GM18873 (cell line): ENCODE measurements around the gene UBE2D4.
"Not testable (repeated sequence)": the region's sequence is repeated elsewhere in the genome, so short reads cannot be mapped to it uniquely, and the experiment has no call there.

Source experiments
- ATAC-seq: cut with Tn5 transposase; IDR thresholded peaks from one replicate; pipeline ENCODE4 v1.9.1; 2021; ENCODE audit warnings: mild to moderate bottlenecking, moderate library complexity, moderate number of reproducible peaks; ENCODE audit not compliant: unreplicated experiment, low FRiP score

UBE2D4 gene

DNA sequence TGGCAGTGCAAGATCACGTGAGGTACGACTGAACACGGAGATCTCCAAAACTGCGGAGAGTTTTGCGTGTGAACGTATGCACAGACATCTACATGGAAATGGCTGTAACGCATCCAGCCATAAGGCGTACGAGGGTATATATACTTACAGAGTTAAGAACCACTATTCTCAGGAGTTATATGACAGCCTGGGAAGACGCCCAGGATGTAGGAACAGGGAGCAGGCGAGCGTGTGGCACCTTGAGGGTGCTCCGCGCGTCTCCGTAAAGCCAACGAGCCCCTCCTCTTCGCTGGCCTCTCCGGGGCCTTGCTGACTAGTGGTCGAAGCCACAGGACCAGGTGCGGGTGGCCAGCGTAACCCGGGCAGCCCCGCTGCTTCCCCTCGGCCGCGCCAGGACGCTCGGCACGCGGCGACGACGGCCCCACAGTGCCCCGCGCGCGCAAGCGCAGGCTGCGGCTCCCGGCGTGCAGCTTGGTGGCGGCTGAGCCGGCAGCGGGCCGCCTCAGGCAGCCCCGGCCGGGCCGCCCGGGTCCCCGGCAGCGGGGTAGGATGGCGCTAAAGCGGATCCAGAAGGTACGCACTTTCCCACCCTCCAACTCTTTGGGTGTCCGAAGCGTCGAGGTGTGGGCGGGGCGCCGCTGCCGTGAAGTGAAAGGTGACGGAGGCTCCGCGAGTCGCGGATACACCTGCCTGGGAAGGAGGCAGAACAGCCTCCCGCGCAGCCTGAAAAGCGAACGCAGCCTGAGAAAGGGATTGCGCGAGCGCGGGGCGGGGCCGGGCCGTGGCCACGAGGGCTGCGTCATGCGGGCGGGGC, at the start of gene UBE2D4:
Gene UBE2D4, plus strand, starts transcription at position 453 of the 814 bp plus-strand sequence. Its CDS starts 97 bp downstream, at position 550.
- peak; percentile 81 for ATAC-seq

DNA sequence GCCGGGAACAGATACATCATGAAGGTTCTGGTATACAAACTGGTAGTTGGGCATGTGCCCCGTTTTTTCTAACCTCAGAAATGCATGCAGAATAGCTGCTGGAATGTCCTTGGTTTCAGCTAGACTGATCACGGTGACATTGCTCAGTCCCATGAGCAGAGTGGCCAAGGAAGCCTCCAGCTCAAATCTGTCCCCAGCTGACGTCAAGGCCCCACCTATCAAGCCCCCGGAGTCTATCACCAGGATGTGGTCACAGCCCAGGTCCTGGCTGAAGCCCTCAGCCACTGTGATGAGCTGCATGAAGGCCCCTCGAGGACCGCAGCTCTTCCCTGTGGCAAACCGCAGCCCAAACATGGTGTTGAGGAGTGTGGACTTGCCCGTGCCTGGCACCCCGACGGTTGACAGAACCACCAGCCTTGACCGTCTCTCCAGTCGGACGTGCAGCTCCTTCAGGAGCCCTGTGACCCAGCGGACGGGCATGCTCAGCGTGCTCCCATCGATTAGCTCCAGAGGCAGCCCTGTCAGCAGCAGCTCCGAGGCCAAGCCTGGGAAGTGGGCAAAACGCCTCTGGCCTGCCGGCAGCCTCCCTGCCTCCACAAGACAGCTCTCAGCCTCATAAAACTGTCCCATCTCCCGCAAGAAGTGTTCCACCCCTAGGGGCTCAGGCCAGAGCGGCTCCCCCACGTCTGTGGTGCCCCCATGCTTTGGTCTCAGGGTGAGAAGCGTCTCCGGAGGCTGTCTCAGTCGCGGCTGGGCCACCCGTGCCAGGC, 49.1 kb upstream of the UBE2D4 start:
- ATAC-seq: no peak

DNA sequence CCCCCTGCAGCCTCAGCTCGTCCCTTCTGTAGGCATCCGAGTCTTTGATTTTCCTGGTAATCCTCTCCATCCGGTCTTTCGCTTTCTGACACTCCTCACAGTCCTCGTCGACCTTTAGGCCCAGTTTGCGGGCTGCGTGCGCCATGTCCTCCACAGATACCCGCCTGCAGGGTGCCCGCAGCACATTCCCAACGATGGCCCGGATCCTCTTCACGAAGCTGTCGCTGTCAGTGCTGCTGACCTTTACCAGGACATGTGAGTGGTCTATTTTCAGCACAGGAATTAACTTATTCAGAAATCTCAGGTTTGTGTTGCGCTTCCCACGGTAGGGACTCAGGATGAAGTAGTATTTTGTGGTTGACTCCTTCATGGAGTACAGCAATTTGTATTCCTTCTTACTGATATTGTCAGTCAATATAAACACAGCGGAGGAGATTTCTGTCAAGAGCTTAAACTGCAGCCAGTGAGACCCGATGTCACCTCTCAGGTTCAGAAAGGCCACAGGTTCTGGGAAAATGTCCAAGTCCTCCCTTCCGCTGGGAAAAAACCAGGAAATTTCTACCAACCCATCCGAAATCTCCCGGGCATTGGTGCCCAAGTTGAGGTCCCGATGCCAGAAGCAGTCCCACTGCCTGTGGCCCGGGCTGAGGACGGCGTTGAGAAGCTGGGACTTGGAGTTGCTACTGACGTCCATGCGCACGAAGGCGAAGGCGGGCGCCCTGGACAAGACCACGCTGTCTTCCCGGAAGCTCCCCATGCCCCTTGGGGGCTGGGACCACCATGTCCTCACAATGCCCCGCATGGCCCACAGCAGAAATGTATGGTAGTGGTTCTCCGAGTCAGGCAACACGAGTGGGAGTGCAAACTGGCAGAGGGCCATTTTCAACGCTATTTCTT, 48.0 kb upstream of the UBE2D4 start:
- no peak for ATAC-seq

DNA sequence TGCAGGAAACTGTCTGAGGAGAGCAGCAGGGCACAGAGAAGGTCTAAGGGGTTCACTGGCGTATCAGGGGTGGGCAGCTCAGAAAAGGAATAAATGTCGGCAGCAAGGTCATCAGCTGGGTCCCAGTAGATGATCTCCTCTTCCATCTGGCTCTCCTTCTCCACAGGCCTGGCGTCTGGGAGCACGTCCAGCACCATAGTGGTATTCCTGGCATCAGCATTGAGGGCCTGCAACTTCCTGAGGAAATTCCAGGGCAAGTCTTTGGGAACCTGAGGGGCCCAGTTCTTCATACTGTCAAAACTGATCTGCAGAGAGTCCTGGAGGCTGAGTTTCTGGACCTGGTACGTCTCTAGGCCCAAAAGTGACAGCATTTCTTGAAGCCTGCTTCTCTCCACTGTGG, 47.4 kb upstream of the UBE2D4 start:
- no peak for ATAC-seq

DNA sequence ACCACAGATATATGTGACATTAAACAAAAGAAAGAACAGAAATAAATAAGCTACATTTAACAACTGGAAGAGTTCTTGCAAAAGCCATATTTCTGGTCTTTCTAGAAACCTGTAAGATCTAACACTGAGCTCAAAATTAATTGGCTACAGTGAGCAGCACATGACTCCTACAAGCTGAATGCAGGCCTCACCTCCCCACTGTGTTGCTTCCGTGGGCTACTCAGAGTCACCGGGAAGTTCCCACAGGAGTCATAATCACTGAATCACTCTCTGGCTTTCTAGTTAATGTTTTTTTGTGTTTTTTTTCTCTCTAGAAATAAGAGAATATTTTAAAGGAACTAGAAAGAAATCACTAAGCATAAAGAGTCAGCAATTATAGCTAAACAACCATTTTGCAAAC, 46.8 kb upstream of the UBE2D4 start:
- no peak for ATAC-seq

DNA sequence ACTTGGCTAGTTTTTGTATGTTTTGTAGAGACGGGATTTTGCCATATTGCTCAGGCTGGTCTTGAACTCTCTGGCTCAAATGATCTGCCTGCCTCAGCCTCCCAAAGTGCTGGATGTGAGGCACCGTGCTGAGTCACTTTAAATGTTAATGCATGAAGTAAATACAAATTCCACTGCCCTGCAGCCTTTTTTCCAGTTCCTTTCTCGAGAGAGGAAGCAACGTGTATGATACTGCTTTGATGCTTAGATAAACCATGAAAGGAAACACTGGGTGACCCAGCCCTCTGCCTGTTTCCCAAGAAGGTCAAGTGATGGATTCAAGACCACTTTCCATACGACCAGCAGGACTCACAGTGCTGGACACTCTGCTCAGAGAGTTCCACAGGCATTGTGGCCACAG, 45.6 kb upstream of the UBE2D4 start:
- ATAC-seq: no peak

DNA sequence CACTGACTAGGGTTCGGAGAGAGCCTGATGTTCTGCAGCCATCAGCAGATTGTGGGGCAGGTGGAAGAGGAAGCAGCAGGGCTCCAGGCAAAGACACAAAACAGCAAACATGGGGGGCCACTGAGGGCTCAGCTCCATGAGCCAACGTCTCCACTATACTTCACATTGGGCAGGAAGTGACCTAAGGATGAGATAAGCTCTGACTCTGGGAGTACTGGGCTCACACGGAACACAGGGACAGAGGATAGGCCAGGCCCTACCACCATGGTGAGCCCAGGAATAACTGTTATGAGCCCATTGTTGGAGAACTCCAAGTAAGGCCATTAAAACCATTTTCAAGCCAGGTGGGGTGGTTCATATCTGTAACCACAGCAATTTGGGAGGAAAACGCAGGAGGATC, 42.0 kb upstream of the UBE2D4 start:
- ATAC-seq: no peak

DNA sequence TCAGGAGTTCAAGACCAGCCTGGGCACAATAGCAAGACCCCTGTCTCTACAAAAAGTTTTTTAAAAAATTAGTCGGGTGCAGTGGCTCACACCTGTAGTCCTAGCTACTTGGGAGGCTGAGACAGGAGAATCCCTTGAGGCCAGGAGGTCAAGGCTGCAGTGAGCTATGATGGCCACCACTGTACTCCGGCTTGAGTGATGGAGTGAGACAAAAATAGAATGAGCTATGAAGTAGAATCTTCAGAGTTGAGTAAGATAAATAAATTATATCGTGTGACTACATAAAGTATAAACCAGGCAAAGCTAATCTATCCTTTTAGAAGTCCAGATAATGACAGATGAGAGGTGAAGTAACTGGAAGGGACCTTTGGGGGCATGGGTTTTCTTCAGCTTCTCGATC, 41.6 kb upstream of the UBE2D4 start:
- ATAC-seq: no peak

DNA sequence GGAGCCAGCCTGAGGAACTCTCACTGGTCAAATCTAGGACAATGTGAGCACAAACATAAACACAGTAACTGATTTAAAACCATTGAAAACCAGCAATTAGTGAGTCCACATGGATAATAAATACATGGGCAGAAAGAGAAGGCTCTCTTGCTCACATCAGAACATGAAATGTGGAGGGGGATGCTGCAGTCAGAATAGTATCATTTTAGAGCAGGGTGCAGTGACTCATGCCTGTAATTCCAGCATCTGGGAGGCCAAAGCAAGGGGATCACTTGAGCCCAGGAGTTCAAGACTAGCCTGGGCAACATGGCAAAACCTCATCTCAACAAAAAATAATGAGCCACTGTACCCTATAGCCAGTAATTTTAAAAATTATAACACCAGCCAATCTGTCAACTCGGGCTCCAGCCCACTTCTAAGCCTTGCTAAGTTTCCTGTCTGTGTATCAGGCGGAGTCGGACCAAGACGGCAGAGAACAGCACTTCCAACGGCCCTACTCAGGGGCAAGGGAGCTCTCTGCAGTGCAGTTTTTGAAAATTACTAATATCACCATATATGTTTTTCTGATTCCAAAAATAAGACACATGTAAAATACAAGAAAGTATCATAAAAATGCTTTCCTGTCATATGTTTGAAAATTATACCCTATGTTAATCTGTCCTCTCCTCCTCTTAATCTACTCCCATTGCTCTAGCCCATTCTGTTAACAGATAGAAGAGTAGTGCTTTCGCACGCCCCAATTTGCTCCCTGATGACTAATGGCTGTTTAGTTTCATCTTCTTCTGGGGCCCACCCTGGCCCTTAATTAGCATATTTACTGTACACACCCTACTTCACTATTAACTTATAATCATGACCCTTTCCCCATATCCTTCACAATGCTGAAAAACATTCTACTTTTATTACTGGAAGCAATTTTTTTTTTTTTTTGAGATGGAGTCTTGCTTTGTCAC, 37.0 kb upstream of the UBE2D4 start:
- no peak for ATAC-seq

DNA sequence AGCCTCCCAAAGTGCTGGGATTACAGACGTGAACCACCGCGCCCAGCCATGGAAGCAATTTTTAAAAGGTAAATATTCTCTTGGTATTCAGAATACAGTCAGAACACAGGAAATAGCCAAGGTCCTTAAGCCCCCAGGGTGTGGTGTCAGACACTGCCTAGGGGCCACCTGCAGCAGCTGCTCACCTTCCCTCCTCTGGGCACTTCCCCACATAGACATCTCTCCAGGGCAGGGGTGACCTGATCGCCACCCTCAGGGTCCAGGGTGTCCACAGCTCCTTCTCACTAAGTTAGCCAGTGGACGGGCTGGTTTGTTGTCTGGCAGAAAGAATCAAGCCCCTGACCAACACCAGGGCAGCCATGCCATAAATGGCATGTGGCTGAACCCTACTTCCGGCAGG, 35.8 kb upstream of the UBE2D4 start:
- no peak for ATAC-seq

DNA sequence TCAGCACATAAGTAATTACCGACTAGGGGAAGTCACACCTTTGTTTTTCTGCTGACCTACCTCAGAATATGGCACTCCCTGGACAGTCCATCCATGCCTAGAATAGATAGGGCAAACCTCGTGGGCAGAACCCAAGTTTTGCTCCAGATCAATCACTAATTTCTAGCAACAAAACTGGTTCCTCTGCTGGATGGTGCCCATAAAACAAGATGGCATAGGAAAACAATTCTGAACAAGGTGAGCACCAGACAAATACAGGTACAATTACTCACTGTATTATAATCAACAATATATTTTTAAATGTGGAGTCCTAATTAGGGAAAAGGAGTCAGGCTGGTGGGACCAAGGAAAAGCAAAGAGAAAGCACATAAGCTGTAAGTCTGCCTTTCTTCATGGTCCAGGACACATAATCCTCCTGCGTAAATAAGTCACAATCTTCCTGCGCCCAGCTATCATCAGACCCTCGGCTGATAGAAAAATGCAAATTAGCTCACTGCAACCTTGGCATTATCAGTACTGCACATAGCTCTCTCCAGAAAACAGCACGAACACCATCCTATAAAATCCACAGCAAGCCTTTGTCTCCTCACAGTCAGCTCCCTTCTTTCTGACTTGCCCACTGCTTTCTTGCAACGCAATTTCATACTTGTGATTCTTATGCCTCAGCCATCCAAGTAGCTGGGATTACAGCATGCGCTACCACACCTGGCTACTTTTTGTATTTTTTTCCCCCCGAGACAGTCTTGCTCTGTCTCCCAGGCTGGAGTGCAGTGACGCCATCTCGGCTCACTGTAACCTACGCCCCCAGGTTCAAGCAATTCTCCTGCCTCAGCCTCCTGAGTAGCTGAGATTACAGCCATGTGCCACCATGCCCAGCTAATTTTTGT, 34.9 kb upstream of the UBE2D4 start:
- no peak for ATAC-seq

DNA sequence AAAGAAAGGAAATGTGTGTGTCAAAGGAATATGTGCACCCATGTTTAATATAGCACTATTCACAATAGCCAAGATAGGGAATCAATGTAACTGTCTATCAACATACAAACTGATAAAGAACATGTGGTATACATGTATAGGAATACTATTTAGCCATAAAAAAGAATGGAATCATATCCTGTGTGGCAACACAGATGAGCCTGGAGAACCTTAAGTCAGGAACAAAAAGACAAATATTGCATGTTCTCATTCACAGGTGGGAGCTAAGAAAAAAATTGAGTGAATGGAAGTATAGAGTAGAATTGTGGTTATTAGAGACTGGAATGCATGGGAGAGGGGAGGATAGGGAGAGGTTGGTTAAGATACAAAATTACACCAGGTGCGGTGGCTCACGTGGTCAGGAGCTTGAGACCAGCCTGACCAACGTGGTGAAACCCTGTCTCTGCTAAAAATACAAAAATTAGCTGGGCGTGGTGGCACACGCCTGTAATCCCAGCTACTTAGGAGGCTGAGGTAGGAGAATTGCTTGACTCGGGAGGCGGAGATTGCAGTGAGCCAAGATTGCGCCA, 30.3 kb upstream of the UBE2D4 start:
- ATAC-seq: no peak

DNA sequence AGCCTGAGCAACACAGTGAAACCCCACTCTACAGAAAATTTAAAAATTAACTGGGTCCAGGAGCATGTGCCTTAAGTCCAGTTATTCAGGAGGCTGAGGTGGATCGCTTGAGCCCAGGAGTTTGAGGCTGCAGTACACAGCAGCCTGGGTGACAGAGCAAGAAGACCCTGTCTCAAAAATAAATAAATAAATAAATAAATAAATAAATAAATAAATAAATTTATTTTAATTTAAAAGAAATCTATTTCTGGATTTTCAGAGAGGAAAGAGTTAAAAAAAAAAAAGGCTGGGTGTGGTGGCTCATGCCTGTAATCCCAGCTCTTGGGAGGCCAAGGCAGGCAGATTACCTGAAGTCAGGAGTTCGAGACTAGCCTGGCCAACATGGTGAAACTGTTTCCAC, 27.7 kb upstream of the UBE2D4 start:
- not testable (repeated sequence) for ATAC-seq

DNA sequence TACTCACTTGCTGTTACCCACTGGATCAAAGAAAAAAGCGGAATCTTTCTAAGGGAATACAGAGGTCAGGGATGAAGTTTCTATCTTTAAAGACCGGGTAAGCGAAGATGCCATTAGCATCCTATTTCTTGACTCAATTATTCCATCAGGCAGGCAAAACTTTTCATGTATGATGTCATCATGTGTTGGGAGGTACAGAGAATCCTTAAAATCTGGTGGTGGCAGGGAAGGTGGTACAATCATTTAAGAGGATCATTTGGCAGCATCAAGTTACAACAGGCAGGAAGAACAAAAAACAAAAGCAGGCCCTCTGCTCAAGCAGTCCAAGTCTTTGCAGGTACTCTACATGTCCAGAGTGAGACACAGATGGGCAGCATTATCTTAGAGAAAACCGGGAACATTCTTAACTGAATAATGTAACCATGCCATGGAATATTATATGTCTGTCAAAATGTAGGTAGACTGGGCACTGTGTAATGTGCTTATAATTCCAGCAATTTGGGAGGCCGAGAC, 23.6 kb upstream of the UBE2D4 start:
- ATAC-seq: no peak

DNA sequence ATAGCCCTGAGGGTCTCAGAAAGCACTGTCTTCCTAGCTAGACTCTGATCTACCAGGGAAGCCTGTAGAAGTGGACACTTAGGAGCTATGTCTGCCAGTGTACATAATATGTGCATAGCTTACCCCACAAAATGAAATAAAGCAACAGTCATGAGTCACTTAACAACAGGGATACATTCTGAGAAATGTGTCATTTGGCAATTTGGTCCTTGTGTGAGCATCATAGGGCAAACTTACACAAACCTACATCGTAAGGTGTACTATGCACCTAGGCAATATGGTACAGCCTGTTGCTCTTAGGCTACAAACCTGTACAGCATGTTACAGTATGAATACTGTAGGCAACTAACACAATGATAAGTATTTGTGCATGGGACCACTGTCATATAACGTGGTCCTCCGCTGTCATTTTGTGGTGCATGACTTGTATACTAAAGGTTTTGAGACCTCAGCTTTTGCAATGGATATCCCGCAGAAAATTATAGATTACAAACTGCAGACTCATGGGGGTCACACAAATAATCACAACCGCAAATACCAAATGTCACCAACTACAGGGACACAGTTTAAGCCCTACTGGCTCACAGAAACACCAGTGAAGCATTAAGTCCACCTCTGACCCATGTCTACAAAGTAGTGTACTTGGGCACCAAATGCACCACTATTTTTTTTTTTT, 21.6 kb upstream of the UBE2D4 start:
- ATAC-seq: no peak

DNA sequence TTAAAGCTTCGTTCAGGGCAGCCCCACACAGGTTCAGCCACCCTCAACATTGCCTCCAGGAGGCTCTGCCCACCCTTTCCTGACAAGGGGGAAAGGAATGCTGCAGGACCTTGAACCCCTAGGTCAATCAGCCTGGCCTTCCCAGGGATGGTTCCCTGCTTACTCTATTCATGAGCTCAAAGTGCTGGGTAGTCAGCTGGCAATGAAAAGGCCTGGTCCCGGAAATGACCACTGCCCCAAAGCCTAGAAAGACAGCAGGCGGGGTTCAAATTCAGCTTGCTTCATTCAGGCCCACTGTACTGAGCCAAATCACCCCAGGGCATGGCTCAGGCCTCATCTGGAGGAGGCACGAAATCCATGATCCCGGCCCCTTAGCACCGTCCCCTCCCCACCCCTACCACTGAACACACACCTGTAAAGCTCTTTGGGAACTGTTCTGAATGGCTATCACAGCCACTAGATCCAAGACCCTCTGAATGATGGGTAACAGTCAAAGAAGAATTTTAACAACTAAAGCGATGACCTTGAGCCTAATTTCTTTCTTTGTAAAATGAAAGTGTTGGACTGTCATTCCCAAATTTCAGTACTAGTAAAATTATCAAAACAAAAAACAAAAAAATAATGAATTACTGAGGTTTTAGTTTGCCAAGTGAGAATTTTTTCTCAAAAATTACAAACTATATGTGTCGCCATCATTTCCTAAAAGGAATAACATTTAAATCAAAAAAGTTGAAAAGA, 20.9 kb upstream of the UBE2D4 start:
- no peak for ATAC-seq

DNA sequence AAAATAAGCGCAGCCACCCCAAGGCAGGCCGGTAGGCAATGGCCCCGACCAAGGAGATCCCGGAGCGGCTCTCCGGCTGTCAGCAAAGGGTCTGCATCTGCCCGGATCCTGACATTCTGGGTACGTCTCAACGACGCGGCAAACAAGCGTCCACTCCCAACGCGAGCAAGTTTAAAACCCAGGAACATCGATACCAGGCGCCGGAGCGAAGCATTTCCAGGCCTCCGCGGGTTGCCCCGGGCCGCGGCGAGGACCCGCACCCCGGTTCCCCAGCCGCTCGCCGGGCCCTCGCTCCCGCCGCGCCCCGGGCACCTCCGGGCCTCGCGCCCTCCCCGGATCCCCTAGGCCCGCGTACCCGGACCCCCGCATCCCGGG, 20.3 kb upstream of the UBE2D4 start:
- ATAC-seq: no peak
